Measurements from ENCODE around the gene ATP11A.

DNA sequence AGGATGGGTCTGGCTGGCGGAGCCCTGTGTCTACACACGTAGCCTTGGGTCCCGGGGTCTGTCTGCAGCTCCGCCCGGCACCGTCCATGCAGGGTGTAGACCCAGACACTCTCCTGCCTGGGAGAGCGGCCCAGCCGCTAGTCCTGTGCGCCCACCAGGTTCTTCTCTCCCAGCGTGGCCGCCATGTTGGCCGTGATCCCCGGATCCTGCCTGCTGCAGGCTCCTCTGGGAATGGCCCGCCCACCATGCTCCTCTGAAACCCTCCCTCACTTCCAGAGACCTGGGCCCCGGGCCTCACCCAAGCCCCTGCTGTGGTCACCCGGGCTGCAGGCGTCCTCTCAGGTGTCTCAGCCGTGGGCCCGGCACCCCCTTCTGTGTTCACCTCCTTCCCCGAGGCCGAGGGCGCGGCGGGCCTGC, 221.5 kb downstream of the ATP11A start:
- TF ChIP-seq, protein P1, sequence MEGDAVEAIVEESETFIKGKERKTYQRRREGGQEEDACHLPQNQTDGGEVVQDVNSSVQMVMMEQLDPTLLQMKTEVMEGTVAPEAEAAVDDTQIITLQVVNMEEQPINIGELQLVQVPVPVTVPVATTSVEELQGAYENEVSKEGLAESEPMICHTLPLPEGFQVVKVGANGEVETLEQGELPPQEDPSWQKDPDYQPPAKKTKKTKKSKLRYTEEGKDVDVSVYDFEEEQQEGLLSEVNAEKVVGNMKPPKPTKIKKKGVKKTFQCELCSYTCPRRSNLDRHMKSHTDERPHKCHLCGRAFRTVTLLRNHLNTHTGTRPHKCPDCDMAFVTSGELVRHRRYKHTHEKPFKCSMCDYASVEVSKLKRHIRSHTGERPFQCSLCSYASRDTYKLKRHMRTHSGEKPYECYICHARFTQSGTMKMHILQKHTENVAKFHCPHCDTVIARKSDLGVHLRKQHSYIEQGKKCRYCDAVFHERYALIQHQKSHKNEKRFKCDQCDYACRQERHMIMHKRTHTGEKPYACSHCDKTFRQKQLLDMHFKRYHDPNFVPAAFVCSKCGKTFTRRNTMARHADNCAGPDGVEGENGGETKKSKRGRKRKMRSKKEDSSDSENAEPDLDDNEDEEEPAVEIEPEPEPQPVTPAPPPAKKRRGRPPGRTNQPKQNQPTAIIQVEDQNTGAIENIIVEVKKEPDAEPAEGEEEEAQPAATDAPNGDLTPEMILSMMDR (IDR thresholded peaks at IDR 0.05 in 8 of 11, conservative IDR thresholded peaks at IDR 0.05 in 3 of 11): no peak
- no peak for TF ChIP-seq POLR2A (IDR thresholded peaks at IDR 0.05)
